HepG2 (cell line): ENCODE data around the gene ATP2A3. TPM values are rescaled to one million over a fixed set of nuclear protein-coding genes. Genes with fewer than 3 reads are reported as not detected.

Experiments used
- ATF7-NPFF ChIP-seq: sonication (generic); formaldehyde crosslinking; IDR thresholded peaks from 2 replicates; pipeline ENCODE4 v1.8.1; 2023; ENCODE audit warnings: mild to moderate bottlenecking, low read depth, missing genetic modification reagents, moderate library complexity
- HCFC1 ChIP-seq: fragments of 150-350 bp; IDR thresholded peaks from 2 replicates; pipeline ENCODE4 v1.6.1; 2014; ENCODE audit warnings: low read depth, low read length
- HNF4A ChIP-seq: sonication (generic); formaldehyde crosslinking; IDR thresholded peaks from 2 replicates; pipeline ENCODE4 v1.4.0; 2020; ENCODE audit warnings: missing genetic modification reagents
- NFRKB ChIP-seq: fragments of 450-650 bp; IDR thresholded peaks from 2 replicates; pipeline ENCODE4 v1.6.1; 2017
- SRSF1 ChIP-seq: fragments of 200-400 bp; formaldehyde crosslinking; optimal IDR thresholded peaks from 2 replicates; pipeline ENCODE3; 2017; ENCODE audit warnings: mild to moderate bottlenecking, low read depth, low read length, moderate library complexity
- ZKSCAN5 ChIP-seq: sonication (generic); formaldehyde crosslinking; IDR thresholded peaks from 2 replicates; pipeline ENCODE4 v1.5.1; 2020; ENCODE audit warnings: mild to moderate bottlenecking, missing genetic modification reagents
- ZNF335 ChIP-seq: sonication (generic); formaldehyde crosslinking; IDR thresholded peaks from 2 replicates; pipeline ENCODE4 v1.4.0; 2020; ENCODE audit warnings: missing genetic modification reagents
- ZSCAN31 ChIP-seq: sonication (generic); formaldehyde crosslinking; IDR thresholded peaks from 2 replicates; pipeline ENCODE4 v1.5.0; 2020; ENCODE audit warnings: low read depth, mild to moderate bottlenecking, missing genetic modification reagents
- polyA plus RNA-seq, 8 experiments: library from polyadenylated mRNA; depleted of rRNA in 3 of 8; stranded (reverse) in 7 of 8; unstranded in 1 of 8; fragments of >200 nt; fragmentation: Illumina TruSeq in 4 of 8; extraction: Trizol in 4 of 8; gene quantifications; 2 replicates each; pipeline versions ENCODE4 v1.2.1 to v1.2.3, GENCODE V29; 2011 to 2016; ENCODE audit warnings: low read depth in 4 of 8, missing spikeins in 1 of 8, mixed read lengths in 1 of 8; ENCODE audit not compliant: insufficient read depth in 1 of 8
- total RNA-seq, 5 experiments: library from RNA; depleted of rRNA; stranded (reverse); fragments of >200 nt; fragmentation: Illumina TruSeq; extraction: Trizol; gene quantifications; 2 replicates each; pipeline ENCODE4 v1.2.3, GENCODE V29; 2016; ENCODE audit warnings: low read depth in 1 of 5
- TF ChIP-seq, protein P1 (sequence below): sonication (generic); formaldehyde crosslinking; IDR thresholded peaks from 2 replicates; pipeline ENCODE4 v1.4.0; 2020; ENCODE audit warnings: missing genetic modification reagents
- TF ChIP-seq, protein P2 (sequence below): sonication (generic); formaldehyde crosslinking; IDR thresholded peaks from 2 replicates; pipeline ENCODE4 v1.5.0; 2020; ENCODE audit warnings: missing genetic modification reagents, mild to moderate bottlenecking, borderline replicate concordance
- TF ChIP-seq, protein P3 (sequence below): sonication (generic); formaldehyde crosslinking; IDR thresholded peaks from 2 replicates; pipeline ENCODE4 v1.8.0; 2022; ENCODE audit warnings: mild to moderate bottlenecking, missing genetic modification reagents
- TF ChIP-seq, protein P4 (sequence below): IDR thresholded peaks from 2 replicates; pipeline ENCODE4 v1.6.1; 2012; ENCODE audit warnings: low read length, improper control_type of control experiment
- TF ChIP-seq, protein P5 (sequence below): sonication (generic); formaldehyde crosslinking; IDR thresholded peaks from 2 replicates; pipeline ENCODE4 v1.5.0; 2020; ENCODE audit warnings: mild to moderate bottlenecking, missing genetic modification reagents
- TF ChIP-seq, protein P6 (sequence below): sonication (generic); formaldehyde crosslinking; IDR thresholded peaks from 2 replicates; pipeline ENCODE4 v1.8.1; 2022; ENCODE audit warnings: mild to moderate bottlenecking, missing genetic modification reagents

ATP2A3 gene
- total and polyA plus RNA-seq, 2 of the 13 experiments (the other 11 are each of a cell fraction or from before 2014, with no cell fraction given): 0.07 TPM; not detected in 1

DNA sequence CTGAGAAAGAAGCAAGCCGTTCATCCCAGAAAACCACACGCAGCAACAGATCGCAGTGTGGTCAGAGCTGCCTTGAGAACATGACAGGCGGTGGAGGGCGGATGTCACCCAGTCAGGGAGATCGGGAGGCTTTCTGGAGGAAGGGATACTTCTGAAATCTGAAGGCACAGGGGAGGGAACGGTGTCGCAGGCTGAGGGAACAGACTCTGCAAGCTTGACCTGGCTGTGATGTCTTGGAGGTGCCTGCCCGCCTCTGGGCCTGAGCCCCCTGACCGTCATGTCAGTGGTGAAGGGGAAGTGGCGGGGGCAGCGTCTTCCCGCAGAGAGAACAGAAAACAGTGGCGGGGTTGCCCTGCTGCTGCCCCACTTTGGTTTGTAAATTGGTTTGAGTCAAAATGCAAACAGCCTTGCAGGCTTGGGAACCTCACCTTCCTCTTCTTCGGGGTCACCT lies 8.1 kb upstream of the ATP2A3 start (continued):
- TF ChIP-seq, protein P1, sequence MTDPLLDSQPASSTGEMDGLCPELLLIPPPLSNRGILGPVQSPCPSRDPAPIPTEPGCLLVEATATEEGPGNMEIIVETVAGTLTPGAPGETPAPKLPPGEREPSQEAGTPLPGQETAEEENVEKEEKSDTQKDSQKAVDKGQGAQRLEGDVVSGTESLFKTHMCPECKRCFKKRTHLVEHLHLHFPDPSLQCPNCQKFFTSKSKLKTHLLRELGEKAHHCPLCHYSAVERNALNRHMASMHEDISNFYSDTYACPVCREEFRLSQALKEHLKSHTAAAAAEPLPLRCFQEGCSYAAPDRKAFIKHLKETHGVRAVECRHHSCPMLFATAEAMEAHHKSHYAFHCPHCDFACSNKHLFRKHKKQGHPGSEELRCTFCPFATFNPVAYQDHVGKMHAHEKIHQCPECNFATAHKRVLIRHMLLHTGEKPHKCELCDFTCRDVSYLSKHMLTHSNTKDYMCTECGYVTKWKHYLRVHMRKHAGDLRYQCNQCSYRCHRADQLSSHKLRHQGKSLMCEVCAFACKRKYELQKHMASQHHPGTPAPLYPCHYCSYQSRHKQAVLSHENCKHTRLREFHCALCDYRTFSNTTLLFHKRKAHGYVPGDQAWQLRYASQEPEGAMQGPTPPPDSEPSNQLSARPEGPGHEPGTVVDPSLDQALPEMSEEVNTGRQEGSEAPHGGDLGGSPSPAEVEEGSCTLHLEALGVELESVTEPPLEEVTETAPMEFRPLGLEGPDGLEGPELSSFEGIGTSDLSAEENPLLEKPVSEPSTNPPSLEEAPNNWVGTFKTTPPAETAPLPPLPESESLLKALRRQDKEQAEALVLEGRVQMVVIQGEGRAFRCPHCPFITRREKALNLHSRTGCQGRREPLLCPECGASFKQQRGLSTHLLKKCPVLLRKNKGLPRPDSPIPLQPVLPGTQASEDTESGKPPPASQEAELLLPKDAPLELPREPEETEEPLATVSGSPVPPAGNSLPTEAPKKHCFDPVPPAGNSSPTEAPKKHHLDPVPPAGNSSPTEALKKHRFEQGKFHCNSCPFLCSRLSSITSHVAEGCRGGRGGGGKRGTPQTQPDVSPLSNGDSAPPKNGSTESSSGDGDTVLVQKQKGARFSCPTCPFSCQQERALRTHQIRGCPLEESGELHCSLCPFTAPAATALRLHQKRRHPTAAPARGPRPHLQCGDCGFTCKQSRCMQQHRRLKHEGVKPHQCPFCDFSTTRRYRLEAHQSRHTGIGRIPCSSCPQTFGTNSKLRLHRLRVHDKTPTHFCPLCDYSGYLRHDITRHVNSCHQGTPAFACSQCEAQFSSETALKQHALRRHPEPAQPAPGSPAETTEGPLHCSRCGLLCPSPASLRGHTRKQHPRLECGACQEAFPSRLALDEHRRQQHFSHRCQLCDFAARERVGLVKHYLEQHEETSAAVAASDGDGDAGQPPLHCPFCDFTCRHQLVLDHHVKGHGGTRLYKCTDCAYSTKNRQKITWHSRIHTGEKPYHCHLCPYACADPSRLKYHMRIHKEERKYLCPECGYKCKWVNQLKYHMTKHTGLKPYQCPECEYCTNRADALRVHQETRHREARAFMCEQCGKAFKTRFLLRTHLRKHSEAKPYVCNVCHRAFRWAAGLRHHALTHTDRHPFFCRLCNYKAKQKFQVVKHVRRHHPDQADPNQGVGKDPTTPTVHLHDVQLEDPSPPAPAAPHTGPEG (CRISPR knock-in tag): no peak
- TF ChIP-seq, protein P2, sequence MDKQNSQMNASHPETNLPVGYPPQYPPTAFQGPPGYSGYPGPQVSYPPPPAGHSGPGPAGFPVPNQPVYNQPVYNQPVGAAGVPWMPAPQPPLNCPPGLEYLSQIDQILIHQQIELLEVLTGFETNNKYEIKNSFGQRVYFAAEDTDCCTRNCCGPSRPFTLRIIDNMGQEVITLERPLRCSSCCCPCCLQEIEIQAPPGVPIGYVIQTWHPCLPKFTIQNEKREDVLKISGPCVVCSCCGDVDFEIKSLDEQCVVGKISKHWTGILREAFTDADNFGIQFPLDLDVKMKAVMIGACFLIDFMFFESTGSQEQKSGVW: no peak
- no peak for TF ChIP-seq ZKSCAN5 (CRISPR knock-in tag)
- TF ChIP-seq, protein P3, sequence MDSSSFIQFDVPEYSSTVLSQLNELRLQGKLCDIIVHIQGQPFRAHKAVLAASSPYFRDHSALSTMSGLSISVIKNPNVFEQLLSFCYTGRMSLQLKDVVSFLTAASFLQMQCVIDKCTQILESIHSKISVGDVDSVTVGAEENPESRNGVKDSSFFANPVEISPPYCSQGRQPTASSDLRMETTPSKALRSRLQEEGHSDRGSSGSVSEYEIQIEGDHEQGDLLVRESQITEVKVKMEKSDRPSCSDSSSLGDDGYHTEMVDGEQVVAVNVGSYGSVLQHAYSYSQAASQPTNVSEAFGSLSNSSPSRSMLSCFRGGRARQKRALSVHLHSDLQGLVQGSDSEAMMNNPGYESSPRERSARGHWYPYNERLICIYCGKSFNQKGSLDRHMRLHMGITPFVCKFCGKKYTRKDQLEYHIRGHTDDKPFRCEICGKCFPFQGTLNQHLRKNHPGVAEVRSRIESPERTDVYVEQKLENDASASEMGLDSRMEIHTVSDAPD (CRISPR knock-in tag): no peak
- TF ChIP-seq NFRKB: no peak
- TF ChIP-seq, protein P4, sequence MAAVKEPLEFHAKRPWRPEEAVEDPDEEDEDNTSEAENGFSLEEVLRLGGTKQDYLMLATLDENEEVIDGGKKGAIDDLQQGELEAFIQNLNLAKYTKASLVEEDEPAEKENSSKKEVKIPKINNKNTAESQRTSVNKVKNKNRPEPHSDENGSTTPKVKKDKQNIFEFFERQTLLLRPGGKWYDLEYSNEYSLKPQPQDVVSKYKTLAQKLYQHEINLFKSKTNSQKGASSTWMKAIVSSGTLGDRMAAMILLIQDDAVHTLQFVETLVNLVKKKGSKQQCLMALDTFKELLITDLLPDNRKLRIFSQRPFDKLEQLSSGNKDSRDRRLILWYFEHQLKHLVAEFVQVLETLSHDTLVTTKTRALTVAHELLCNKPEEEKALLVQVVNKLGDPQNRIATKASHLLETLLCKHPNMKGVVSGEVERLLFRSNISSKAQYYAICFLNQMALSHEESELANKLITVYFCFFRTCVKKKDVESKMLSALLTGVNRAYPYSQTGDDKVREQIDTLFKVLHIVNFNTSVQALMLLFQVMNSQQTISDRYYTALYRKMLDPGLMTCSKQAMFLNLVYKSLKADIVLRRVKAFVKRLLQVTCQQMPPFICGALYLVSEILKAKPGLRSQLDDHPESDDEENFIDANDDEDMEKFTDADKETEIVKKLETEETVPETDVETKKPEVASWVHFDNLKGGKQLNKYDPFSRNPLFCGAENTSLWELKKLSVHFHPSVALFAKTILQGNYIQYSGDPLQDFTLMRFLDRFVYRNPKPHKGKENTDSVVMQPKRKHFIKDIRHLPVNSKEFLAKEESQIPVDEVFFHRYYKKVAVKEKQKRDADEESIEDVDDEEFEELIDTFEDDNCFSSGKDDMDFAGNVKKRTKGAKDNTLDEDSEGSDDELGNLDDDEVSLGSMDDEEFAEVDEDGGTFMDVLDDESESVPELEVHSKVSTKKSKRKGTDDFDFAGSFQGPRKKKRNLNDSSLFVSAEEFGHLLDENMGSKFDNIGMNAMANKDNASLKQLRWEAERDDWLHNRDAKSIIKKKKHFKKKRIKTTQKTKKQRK: no peak
- TF ChIP-seq, protein P5, sequence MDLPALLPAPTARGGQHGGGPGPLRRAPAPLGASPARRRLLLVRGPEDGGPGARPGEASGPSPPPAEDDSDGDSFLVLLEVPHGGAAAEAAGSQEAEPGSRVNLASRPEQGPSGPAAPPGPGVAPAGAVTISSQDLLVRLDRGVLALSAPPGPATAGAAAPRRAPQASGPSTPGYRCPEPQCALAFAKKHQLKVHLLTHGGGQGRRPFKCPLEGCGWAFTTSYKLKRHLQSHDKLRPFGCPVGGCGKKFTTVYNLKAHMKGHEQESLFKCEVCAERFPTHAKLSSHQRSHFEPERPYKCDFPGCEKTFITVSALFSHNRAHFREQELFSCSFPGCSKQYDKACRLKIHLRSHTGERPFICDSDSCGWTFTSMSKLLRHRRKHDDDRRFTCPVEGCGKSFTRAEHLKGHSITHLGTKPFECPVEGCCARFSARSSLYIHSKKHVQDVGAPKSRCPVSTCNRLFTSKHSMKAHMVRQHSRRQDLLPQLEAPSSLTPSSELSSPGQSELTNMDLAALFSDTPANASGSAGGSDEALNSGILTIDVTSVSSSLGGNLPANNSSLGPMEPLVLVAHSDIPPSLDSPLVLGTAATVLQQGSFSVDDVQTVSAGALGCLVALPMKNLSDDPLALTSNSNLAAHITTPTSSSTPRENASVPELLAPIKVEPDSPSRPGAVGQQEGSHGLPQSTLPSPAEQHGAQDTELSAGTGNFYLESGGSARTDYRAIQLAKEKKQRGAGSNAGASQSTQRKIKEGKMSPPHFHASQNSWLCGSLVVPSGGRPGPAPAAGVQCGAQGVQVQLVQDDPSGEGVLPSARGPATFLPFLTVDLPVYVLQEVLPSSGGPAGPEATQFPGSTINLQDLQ (CRISPR knock-in tag): no peak
- TF ChIP-seq, protein P6, sequence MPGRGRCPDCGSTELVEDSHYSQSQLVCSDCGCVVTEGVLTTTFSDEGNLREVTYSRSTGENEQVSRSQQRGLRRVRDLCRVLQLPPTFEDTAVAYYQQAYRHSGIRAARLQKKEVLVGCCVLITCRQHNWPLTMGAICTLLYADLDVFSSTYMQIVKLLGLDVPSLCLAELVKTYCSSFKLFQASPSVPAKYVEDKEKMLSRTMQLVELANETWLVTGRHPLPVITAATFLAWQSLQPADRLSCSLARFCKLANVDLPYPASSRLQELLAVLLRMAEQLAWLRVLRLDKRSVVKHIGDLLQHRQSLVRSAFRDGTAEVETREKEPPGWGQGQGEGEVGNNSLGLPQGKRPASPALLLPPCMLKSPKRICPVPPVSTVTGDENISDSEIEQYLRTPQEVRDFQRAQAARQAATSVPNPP (CRISPR knock-in tag): no peak
- TF ChIP-seq SRSF1: no peak
- TF ChIP-seq HCFC1: no peak
- no peak for TF ChIP-seq ZSCAN31 (CRISPR knock-in tag)
- no peak for TF ChIP-seq ZNF335 (CRISPR knock-in tag)
- TF ChIP-seq ATF7-NPFF (CRISPR knock-in tag): no peak
- TF ChIP-seq HNF4A (CRISPR knock-in tag): no peak
